Endodermal cell (in vitro differentiated cells): Measurements from ENCODE around the gene CD300E. TPM values are rescaled to one million over a fixed set of nuclear protein-coding genes. Genes with fewer than 3 reads are reported as not detected.

Source experiments
- DNase-seq: peaks from one replicate; pipeline ENCODE4 v3.0.0-alpha.2; 2017
- H3K27ac ChIP-seq: 2 replicates; pipeline ENCODE4 v1.5.1; 2013; ENCODE audit warnings: mild to moderate bottlenecking, low read depth, low read length, moderate library complexity
- H3K27me3 ChIP-seq: 2 replicates; pipeline ENCODE4 v1.6.1; 2013; ENCODE audit warnings: mild to moderate bottlenecking, low read length, moderate library complexity; ENCODE audit not compliant: insufficient read depth, control insufficient read depth, poor library complexity, severe bottlenecking
- H3K36me3 ChIP-seq: 2 replicates; pipeline ENCODE4 v1.7.0; 2013; ENCODE audit warnings: mild to moderate bottlenecking, low read length, moderate library complexity; ENCODE audit not compliant: control insufficient read depth, insufficient read depth
- H3K4me1 ChIP-seq: one replicate; pipeline ENCODE4 v1.7.0; 2013; ENCODE audit warnings: low read length; ENCODE audit not compliant: control insufficient read depth, insufficient read depth
- H3K4me3 ChIP-seq: 2 replicates; pipeline ENCODE4 v1.5.1; 2013; ENCODE audit warnings: mild to moderate bottlenecking, low read length, moderate library complexity
- H3K9ac ChIP-seq: 2 replicates; pipeline ENCODE4 v1.6.1; 2013; ENCODE audit warnings: mild to moderate bottlenecking, low read length, moderate library complexity; ENCODE audit not compliant: poor library complexity, severe bottlenecking; ENCODE audit errors: extremely low read depth
- H3K9me3 ChIP-seq: 2 replicates; pipeline ENCODE4 v1.6.1; 2013; ENCODE audit warnings: mild to moderate bottlenecking, low read length, moderate library complexity; ENCODE audit not compliant: control insufficient read depth
- H3K27ac Mint-ChIP-seq: 2 replicates; pipeline ENCODE4 v1.8.0; 2020; ENCODE audit warnings: mixed read lengths
- H3K27me3 Mint-ChIP-seq: 2 replicates; pipeline ENCODE4 v1.8.0; 2021; ENCODE audit warnings: mild to moderate bottlenecking, mixed read lengths; ENCODE audit not compliant: insufficient read depth
- H3K36me3 Mint-ChIP-seq: 2 replicates; pipeline ENCODE4 v1.8.0; 2020; ENCODE audit warnings: low read depth, mixed read lengths
- H3K4me1 Mint-ChIP-seq: 2 replicates; pipeline ENCODE4 v1.8.0; 2020; ENCODE audit warnings: mixed read lengths
- H3K4me3 Mint-ChIP-seq: 2 replicates; pipeline ENCODE4 v1.8.0; 2020; ENCODE audit warnings: mild to moderate bottlenecking, moderate library complexity, mixed read lengths
- H3K9me3 Mint-ChIP-seq: 2 replicates; pipeline ENCODE4 v1.8.0; 2020; ENCODE audit warnings: mild to moderate bottlenecking, mixed read lengths
- WGBS, 2 experiments: methylation state at CpG; one replicate each; pipeline versions ENCODE4 v1.1.5 to v1.1.7; 2013; ENCODE audit warnings: missing lambda C conversion rate in 2 of 2, mixed read lengths in 1 of 2; ENCODE audit not compliant: insufficient coverage in 1 of 2, insufficient read length in 1 of 2; 5-methylcytosine and 5-hydroxymethylcytosine counted together
- total RNA-seq, 2 donors: library from RNA; stranded (reverse); fragmentation: NEBNext Ultra II Directional in 1 of 2; extraction: Animal tissue kit (Norgen Biotek cat#: 25700) in 1 of 2; gene quantifications; 2 replicates in 1 of 2; 3 replicates in 1 of 2; pipeline ENCODE4 v1.2.1, GENCODE V29; 2021
- TF ChIP-seq, protein P1 (sequence below): fragments of 200-600 bp; sonication (generic); conservative IDR thresholded peaks from 2 replicates; pipeline ENCODE4 v1.5.0; 2021; ENCODE audit warnings: antibody characterized with exemption, mild to moderate bottlenecking

Gene CD300E
- total RNA-seq, 2 donors from 2014 or later, result 0.75 to 1.5 TPM

DNA sequence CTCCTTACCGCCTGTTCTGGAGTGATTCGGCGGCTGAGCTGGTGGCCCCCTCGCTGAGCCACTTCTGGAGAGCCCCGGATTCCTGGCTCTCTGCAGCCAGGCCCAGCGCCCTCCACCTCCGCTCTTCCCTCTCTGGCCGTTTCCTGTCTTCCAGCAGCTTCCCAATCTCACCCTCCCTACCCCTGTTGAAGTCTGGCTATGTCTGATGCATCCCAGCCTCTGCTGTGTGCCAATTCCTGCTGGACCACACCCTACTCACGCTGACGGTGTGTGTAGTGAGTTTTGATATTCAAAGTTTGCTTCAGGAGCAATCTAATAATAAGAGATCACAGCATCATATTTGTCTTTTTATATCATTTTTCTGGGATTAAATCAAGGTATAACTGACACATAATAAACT is 40.9 kb downstream of the CD300E start:
- no peaks in the 10 kb centered on the region for H3K4me1 Mint-ChIP-seq
- Histone ChIP-seq H3K9me3 (no peaks in the 10 kb centered on the region), H3K27me3 (no peaks in the 10 kb centered on the region), H3K4me1 (no peaks in the 10 kb centered on the region), H3K4me3 (no peak overlapping the region), H3K36me3 (no peaks in the 10 kb centered on the region), H3K9ac (no peak overlapping the region), H3K27ac (no peak overlapping the region)
- H3K4me3 Mint-ChIP-seq, result no peak overlapping the region
- DNase-seq, result no peak
- H3K27me3 Mint-ChIP-seq, result peaks cover 14% of the 10 kb centered on the region
- H3K27ac Mint-ChIP-seq, result no peak overlapping the region
- H3K36me3 Mint-ChIP-seq, result no peaks in the 10 kb centered on the region
- TF ChIP-seq, protein P1, sequence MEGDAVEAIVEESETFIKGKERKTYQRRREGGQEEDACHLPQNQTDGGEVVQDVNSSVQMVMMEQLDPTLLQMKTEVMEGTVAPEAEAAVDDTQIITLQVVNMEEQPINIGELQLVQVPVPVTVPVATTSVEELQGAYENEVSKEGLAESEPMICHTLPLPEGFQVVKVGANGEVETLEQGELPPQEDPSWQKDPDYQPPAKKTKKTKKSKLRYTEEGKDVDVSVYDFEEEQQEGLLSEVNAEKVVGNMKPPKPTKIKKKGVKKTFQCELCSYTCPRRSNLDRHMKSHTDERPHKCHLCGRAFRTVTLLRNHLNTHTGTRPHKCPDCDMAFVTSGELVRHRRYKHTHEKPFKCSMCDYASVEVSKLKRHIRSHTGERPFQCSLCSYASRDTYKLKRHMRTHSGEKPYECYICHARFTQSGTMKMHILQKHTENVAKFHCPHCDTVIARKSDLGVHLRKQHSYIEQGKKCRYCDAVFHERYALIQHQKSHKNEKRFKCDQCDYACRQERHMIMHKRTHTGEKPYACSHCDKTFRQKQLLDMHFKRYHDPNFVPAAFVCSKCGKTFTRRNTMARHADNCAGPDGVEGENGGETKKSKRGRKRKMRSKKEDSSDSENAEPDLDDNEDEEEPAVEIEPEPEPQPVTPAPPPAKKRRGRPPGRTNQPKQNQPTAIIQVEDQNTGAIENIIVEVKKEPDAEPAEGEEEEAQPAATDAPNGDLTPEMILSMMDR, result no peak
- 86 to 95% methylated on average over 5 to 8 of the region's 10 CpGs for WGBS, 2 experiments
- no peaks in the 10 kb centered on the region for H3K9me3 Mint-ChIP-seq

DNA sequence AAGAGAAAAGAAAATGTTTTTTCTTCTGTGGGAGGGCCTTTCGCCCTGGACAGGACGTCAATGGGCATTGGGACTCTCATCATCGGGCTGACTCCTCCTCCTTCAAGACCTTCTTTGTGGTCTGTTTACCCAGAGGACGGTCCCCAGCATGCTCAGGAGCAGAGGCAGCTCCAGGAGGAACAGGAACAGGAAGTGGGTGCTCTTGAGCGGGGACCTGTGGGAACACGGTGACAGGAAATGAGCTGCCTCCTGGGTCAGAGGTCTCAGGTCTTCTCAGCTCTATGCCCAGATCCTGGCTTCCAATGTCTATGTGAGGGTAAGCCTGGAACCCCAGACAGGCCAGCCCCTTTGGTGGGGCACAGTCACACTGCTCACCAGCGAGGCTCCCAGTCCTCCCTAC is 43.6 kb downstream of the CD300E start:
- Histone ChIP-seq H3K9me3 (no peaks in the 10 kb centered on the region), H3K27me3 (peaks cover 18% of the 10 kb centered on the region), H3K27ac (no peak overlapping the region), H3K4me3 (no peak overlapping the region), H3K36me3 (no peaks in the 10 kb centered on the region), H3K9ac (no peak overlapping the region), H3K4me1 (no peaks in the 10 kb centered on the region)
- no peaks in the 10 kb centered on the region for H3K4me1 Mint-ChIP-seq
- H3K36me3 Mint-ChIP-seq, result no peaks in the 10 kb centered on the region
- peaks cover 22% of the 10 kb centered on the region for H3K27me3 Mint-ChIP-seq
- no peak for DNase-seq
- no peak overlapping the region for H3K27ac Mint-ChIP-seq
- TF ChIP-seq, protein P1, result no peak
- no peaks in the 10 kb centered on the region for H3K9me3 Mint-ChIP-seq
- WGBS, 2 experiments, result 92 to 96% methylated on average over 4 to 7 of the region's 7 CpGs
- no peak overlapping the region for H3K4me3 Mint-ChIP-seq

DNA sequence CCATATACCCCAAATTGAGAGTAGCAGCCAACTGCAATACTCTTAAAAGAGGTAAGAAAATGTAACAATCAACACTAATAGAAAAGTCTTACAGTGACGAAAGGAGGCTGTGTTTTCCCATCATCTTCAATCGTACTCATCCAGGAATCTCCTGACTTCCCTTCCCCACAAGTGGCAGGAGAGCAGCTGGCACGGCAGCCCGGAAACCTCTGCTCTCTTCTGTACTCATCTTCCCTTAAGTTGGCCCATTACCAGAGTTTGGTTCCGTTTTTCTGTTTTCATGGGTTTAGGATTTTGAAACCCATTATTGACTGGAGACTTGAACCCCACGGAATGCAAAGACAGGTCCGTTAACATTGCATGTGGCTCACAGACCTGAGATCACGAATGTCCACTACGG is 44.6 kb downstream of the CD300E start:
- no peak overlapping the region for H3K27ac ChIP-seq
- no peak for DNase-seq
- Mint-ChIP-seq H3K27me3 (peaks cover 31% of the 10 kb centered on the region), H3K36me3 (no peaks in the 10 kb centered on the region), H3K9me3 (no peaks in the 10 kb centered on the region), H3K4me1 (no peaks in the 10 kb centered on the region), H3K4me3 (no peak overlapping the region), H3K27ac (no peak overlapping the region)
- H3K36me3 ChIP-seq, result no peaks in the 10 kb centered on the region
- no peaks in the 10 kb centered on the region for H3K9me3 ChIP-seq
- no peak overlapping the region for H3K4me3 ChIP-seq
- TF ChIP-seq, protein P1, result no peak
- H3K4me1 ChIP-seq, result no peaks in the 10 kb centered on the region
- 85 to 90% methylated on average over 3 to 9 of the region's 9 CpGs for WGBS, 2 experiments
- no peak overlapping the region for H3K9ac ChIP-seq
- H3K27me3 ChIP-seq, result peaks cover 27% of the 10 kb centered on the region
